Stimulated activated naive CD8-positive, alpha-beta T cell treated with anti-CD3 and anti-CD28 coated beads, Interleukin-15, Interleukin-2, amounts not matched to agents 100 ng/mL and 50 ng/mL, for 24 hours (primary cell): Measurements from ENCODE around the gene RFX4.
A peak's percentile ranks its signal among the peaks of the same experiment; 100 is the strongest.

Experiments used
- H3K27ac Mint-ChIP-seq: one replicate; pipeline ENCODE4 v1.8.0; 2021; ENCODE audit warnings: mild to moderate bottlenecking, mixed read lengths
- H3K27me3 Mint-ChIP-seq: one replicate; pipeline ENCODE4 v1.8.0; 2021; ENCODE audit warnings: mixed read lengths
- H3K36me3 Mint-ChIP-seq: one replicate; pipeline ENCODE4 v1.8.0; 2021; ENCODE audit warnings: low read depth, mixed read lengths
- H3K4me1 Mint-ChIP-seq: one replicate; pipeline ENCODE4 v1.8.0; 2021; ENCODE audit warnings: low read depth, mixed read lengths
- H3K4me3 Mint-ChIP-seq: one replicate; pipeline ENCODE4 v1.8.0; 2021; ENCODE audit warnings: mild to moderate bottlenecking, mixed read lengths
- H3K9me3 Mint-ChIP-seq: one replicate; pipeline ENCODE4 v1.8.0; 2021; ENCODE audit warnings: mixed read lengths

The RFX4 gene

GRCh38 chr12:106585105-106585520 lies 2.3 kb downstream of the RFX4 start:
- no peaks in the 10 kb centered on the region for H3K9me3 Mint-ChIP-seq
- no peaks in the 10 kb centered on the region for H3K36me3 Mint-ChIP-seq
- peaks cover 28% of the 10 kb centered on the region for H3K4me1 Mint-ChIP-seq
- H3K4me3 Mint-ChIP-seq, result peak overlapping the region; percentile 5
- no peak overlapping the region for H3K27ac Mint-ChIP-seq
- H3K27me3 Mint-ChIP-seq, result peaks cover 85% of the 10 kb centered on the region

- H3K9me3 Mint-ChIP-seq, result no peaks in the 10 kb centered on the region
- peaks cover 85% of the 10 kb centered on the region for H3K27me3 Mint-ChIP-seq
- H3K4me1 Mint-ChIP-seq, result peaks cover 28% of the 10 kb centered on the region
- H3K36me3 Mint-ChIP-seq, result no peaks in the 10 kb centered on the region
- H3K4me3 Mint-ChIP-seq, result peak overlapping the region; percentile 5
- no peak overlapping the region for H3K27ac Mint-ChIP-seq
Observed at GRCh38 chr12:106585521-106586277, 2.9 kb downstream of the RFX4 start.

- Mint-ChIP-seq H3K36me3 (no peaks in the 10 kb centered on the region), H3K9me3 (no peaks in the 10 kb centered on the region), H3K4me1 (peaks cover 28% of the 10 kb centered on the region), H3K27me3 (peaks cover 81% of the 10 kb centered on the region), H3K4me3 (no peak overlapping the region), H3K27ac (no peak overlapping the region)
Observed at GRCh38 chr12:106586278-106586802, 3.5 kb downstream of the RFX4 start.

GRCh38 chr12:106586803-106587684 lies 4.2 kb downstream of the RFX4 start:
- Mint-ChIP-seq H3K4me3 (no peak overlapping the region), H3K27ac (no peak overlapping the region), H3K36me3 (no peaks in the 10 kb centered on the region), H3K27me3 (peaks cover 83% of the 10 kb centered on the region), H3K9me3 (no peaks in the 10 kb centered on the region), H3K4me1 (peaks cover 25% of the 10 kb centered on the region)

GRCh38 chr12:106588771-106589170 lies 6.0 kb downstream of the RFX4 start:
- Mint-ChIP-seq H3K36me3 (no peaks in the 10 kb centered on the region), H3K27ac (no peak overlapping the region), H3K27me3 (peaks cover 83% of the 10 kb centered on the region), H3K9me3 (no peaks in the 10 kb centered on the region), H3K4me1 (peaks cover 16% of the 10 kb centered on the region), H3K4me3 (no peak overlapping the region)

GRCh38 chr12:106590601-106591000 lies 7.8 kb downstream of the RFX4 start:
- Mint-ChIP-seq H3K4me3 (no peak overlapping the region), H3K4me1 (peaks cover 11% of the 10 kb centered on the region), H3K27me3 (peaks cover 78% of the 10 kb centered on the region), H3K9me3 (no peaks in the 10 kb centered on the region), H3K27ac (no peak overlapping the region), H3K36me3 (no peaks in the 10 kb centered on the region)

GRCh38 chr12:106594447-106594846 lies 11.6 kb downstream of the RFX4 start:
- Mint-ChIP-seq H3K9me3 (no peaks in the 10 kb centered on the region), H3K27me3 (peaks cover 61% of the 10 kb centered on the region), H3K36me3 (no peaks in the 10 kb centered on the region), H3K4me3 (no peak overlapping the region), H3K27ac (no peak overlapping the region), H3K4me1 (peaks cover 11% of the 10 kb centered on the region)

GRCh38 chr12:106595268-106595667 lies 12.5 kb downstream of the RFX4 start:
- H3K36me3 Mint-ChIP-seq, result no peaks in the 10 kb centered on the region
- H3K9me3 Mint-ChIP-seq, result no peaks in the 10 kb centered on the region
- no peak overlapping the region for H3K27ac Mint-ChIP-seq
- H3K27me3 Mint-ChIP-seq, result peaks cover 52% of the 10 kb centered on the region
- peaks cover 11% of the 10 kb centered on the region for H3K4me1 Mint-ChIP-seq
- no peak overlapping the region for H3K4me3 Mint-ChIP-seq

GRCh38 chr12:106598003-106598402 lies 15.2 kb downstream of the RFX4 start:
- H3K4me3 Mint-ChIP-seq, result no peak overlapping the region
- peaks cover 11% of the 10 kb centered on the region for H3K4me1 Mint-ChIP-seq
- no peak overlapping the region for H3K27ac Mint-ChIP-seq
- no peaks in the 10 kb centered on the region for H3K36me3 Mint-ChIP-seq
- peaks cover 36% of the 10 kb centered on the region for H3K27me3 Mint-ChIP-seq
- no peaks in the 10 kb centered on the region for H3K9me3 Mint-ChIP-seq

- Mint-ChIP-seq H3K4me1 (peaks cover 5% of the 10 kb centered on the region), H3K36me3 (no peaks in the 10 kb centered on the region), H3K27me3 (peaks cover 23% of the 10 kb centered on the region)
Observed at GRCh38 chr12:106599302-106599701, 16.5 kb downstream of the RFX4 start.

GRCh38 chr12:106600503-106600902 lies 17.7 kb downstream of the RFX4 start:
- Mint-ChIP-seq H3K27ac (no peak overlapping the region), H3K4me3 (no peak overlapping the region), H3K9me3 (no peaks in the 10 kb centered on the region), H3K27me3 (peaks cover 21% of the 10 kb centered on the region), H3K36me3 (no peaks in the 10 kb centered on the region), H3K4me1 (no peaks in the 10 kb centered on the region)

More at GRCh38 chr12:106599302-106599701, 16.5 kb downstream of the RFX4 start:
- no peak overlapping the region for H3K4me3 Mint-ChIP-seq
- no peaks in the 10 kb centered on the region for H3K9me3 Mint-ChIP-seq
- no peak overlapping the region for H3K27ac Mint-ChIP-seq

- Mint-ChIP-seq H3K27me3 (peaks cover 21% of the 10 kb centered on the region), H3K36me3 (no peaks in the 10 kb centered on the region), H3K4me3 (no peak overlapping the region), H3K27ac (no peak overlapping the region), H3K4me1 (no peaks in the 10 kb centered on the region), H3K9me3 (no peaks in the 10 kb centered on the region)
Observed at GRCh38 chr12:106601031-106601430, 18.2 kb downstream of the RFX4 start.

- H3K4me1 Mint-ChIP-seq, result no peaks in the 10 kb centered on the region
- H3K36me3 Mint-ChIP-seq, result no peaks in the 10 kb centered on the region
- H3K27me3 Mint-ChIP-seq, result peaks cover 17% of the 10 kb centered on the region
- no peak overlapping the region for H3K4me3 Mint-ChIP-seq
- no peak overlapping the region for H3K27ac Mint-ChIP-seq
- no peaks in the 10 kb centered on the region for H3K9me3 Mint-ChIP-seq
Observed at GRCh38 chr12:106601496-106601895, 18.7 kb downstream of the RFX4 start.

GRCh38 chr12:106602076-106602475 lies 19.3 kb downstream of the RFX4 start:
- H3K4me1 Mint-ChIP-seq, result no peaks in the 10 kb centered on the region
- H3K27ac Mint-ChIP-seq, result no peak overlapping the region
- no peak overlapping the region for H3K4me3 Mint-ChIP-seq
- H3K27me3 Mint-ChIP-seq, result peaks cover 17% of the 10 kb centered on the region
- H3K9me3 Mint-ChIP-seq, result no peaks in the 10 kb centered on the region
- no peaks in the 10 kb centered on the region for H3K36me3 Mint-ChIP-seq

- Mint-ChIP-seq H3K27me3 (peaks cover 11% of the 10 kb centered on the region), H3K36me3 (no peaks in the 10 kb centered on the region), H3K4me3 (no peak overlapping the region), H3K4me1 (no peaks in the 10 kb centered on the region), H3K9me3 (peaks cover under 1% of the 10 kb centered on the region), H3K27ac (no peak overlapping the region)
Observed at GRCh38 chr12:106605254-106605653, 22.4 kb downstream of the RFX4 start.
